ENCODE results near the gene CDPF1. TPM values are rescaled to one million over a fixed set of nuclear protein-coding genes. Genes with fewer than 3 reads are reported as not detected.
A peak's percentile ranks its signal among the peaks of the same experiment; 100 is the strongest.
"Not testable (repeated sequence)": the region's sequence is repeated elsewhere in the genome, so short reads cannot be mapped to it uniquely, and the experiment has no call there.

Gene CDPF1
- total RNA-seq, 2 donors from 2014 or later = 8.2 to 10.7 TPM

DNA sequence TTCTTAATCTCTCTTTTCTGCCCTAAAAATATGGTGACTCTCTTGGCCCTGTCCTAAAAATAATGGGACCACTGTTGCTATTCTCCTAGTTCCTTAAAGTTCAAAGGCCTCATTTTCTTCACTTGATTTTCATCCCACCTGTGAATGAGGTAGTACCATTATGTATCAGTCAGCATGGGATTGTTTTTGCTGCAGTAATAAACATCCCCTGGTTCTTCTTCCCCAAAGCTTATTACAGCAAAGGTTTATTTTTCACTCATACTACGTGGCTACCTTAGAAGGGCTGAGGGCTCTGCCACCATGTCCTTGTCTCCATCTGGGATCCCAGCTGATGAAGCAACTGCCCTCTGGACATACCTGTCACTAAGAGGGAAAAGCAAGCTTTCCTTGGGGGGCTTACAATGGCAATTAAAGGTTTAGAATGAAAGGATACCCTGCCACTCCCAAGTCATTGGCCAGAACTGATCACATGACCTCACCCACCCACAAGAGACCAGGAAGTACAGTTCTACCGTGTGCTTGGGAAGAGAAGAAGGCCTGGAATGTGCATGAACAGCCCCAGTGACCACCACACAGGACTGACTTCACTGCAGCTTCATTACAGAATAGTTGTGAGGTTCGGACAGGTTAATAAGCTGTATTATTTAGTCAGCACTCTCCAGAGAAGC, 25.5 kb upstream of the CDPF1 start:
- DNase-seq (ENCODE audit: low spot score) (no peak), ATAC-seq (no peak)

DNA sequence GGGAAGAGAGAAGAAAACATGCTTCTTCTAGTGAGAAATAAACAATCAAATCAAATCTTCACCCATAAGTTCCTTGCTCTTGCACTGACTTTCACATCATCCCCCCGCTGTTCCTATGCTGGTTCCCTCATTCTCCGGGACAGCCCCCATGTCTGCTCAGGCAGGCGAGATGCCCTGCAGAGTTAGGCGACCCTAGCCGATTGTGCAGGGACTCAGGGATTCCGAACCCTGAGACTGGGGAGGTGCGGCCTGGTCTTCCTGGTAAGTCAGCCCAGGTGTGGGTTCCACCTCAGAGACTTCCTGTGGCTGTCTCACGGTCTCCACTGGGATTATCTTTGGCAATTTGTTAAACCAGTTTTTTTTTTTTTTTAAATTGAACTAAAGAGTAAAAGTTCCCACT, 24.3 kb upstream of the CDPF1 start:
- Mint-ChIP-seq H3K36me3 (peaks cover 22% of the 10 kb centered on the region), H3K27ac (no peak overlapping the region), H3K4me1 (ENCODE audit: low read depth in 2 of 2) (peaks cover 38 to 44% of the 10 kb centered on the region in 2 donors), H3K9me3 (no peaks in the 10 kb centered on the region), H3K4me3 (no peak overlapping the region), H3K27me3 (no peaks in the 10 kb centered on the region)
- no peak for ATAC-seq
- DNase-seq (ENCODE audit: low spot score) = no peak

More for the DNA sequence above, 25.5 kb upstream of the CDPF1 start:
- no peaks in the 10 kb centered on the region for H3K27me3 Mint-ChIP-seq
- H3K27ac Mint-ChIP-seq = peak overlapping the region; percentile 37 to 75
- H3K4me3 Mint-ChIP-seq = peak overlapping the region; percentile 55
- H3K9me3 Mint-ChIP-seq = no peaks in the 10 kb centered on the region
- peaks cover 41 to 44% of the 10 kb centered on the region in 2 donors for H3K4me1 Mint-ChIP-seq (ENCODE audit: low read depth in 2 of 2)
- peaks cover 22% of the 10 kb centered on the region for H3K36me3 Mint-ChIP-seq

DNA sequence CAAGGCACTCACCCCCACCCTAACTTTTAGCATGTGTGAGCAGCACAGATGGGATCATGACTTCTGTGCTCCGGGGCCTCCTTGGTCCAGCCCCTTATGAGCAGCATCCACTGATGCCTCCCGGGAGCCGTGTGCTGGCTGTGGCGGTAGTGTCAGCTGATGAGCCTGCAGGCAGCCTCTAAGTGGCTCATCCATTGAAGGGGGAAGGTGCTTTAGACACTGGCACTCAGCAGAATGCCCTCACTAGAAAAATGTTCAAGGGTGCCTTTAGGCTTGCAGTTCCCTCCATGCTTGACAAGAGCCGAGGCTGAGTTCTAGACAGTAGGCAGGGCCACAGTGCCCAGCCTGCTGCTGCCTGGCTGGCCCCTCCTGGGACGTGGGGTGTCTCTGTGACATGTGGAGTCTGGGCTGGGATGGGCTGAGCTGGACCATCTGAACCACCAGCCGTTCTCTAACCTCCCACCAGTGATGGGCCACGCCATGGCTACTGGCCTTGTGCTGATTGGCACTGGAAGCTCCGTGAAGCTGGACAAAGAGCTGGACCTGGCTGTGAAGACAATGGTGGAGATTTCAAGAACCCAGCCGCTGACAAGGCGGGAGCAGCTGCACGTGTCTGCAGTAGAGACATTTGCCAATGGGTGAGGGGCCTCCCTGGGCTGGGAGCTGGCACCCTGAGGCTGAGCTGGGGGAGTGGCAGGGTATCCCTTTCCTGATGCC, 23.5 kb upstream of the CDPF1 start:
- DNase-seq (ENCODE audit: low spot score) (no peak), ATAC-seq (peak in 1 of 2 donors; percentile 35)
- Mint-ChIP-seq H3K4me1 (ENCODE audit: low read depth in 2 of 2) (peaks cover 39 to 42% of the 10 kb centered on the region in 2 donors), H3K27me3 (no peaks in the 10 kb centered on the region), H3K36me3 (peaks cover 22% of the 10 kb centered on the region), H3K9me3 (no peaks in the 10 kb centered on the region), H3K27ac (no peak overlapping the region), H3K4me3 (no peak overlapping the region)

DNA sequence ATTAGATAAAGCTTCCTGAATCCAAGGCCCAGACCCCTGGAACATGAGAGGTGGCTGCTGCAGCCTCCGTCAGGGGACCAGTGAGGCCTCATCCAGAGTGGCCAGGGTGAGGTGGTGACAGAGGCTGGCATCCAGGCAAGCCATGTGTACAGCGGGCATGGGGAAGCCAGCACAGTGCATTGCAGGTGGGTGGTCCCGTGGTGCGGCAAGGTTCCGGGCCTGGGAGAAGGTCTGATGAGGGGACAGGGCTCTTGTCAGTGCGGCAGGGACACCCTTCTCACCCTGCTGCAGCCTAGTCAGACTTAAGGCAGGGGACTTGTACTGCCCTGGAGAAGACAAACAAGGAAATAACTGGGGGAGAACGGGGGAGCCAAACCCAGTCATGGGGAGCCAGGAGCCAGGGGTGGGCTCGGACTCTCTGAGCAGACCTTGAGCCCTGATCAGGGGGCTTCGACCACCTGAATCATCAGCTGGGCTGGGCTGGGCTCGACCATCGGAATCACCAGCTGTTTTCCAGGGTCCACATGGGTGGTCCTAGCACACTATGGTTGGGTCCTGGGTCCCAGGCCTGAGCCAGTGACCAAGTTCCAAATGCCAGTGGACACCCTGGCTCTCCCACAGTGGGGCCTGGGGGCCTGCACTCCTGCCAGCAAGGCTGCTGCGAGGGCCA, 22.8 kb upstream of the CDPF1 start:
- H3K27ac Mint-ChIP-seq = no peak overlapping the region

DNA sequence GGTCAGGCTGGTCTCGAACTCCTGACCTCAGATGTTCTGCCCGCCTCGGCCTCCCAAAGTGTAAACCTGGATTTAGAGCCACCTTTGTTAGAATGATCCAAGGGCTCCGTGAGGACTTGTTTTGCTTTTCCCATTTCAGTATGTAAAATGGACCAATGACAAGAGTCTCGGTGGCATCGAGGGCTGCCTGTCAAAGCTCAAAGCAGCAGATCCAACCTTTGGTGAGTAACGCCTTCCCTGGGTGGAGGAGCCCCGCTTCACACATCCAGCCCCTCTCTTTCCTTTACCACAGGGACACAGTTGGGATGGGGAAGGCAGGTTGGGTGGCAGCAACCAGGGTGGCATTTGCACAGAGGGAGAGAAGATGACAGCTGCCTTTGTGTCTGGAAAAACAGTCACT, 22.1 kb upstream of the CDPF1 start:
- H3K27me3 Mint-ChIP-seq = no peaks in the 10 kb centered on the region
- no peak overlapping the region for H3K27ac Mint-ChIP-seq
- peaks cover 36 to 40% of the 10 kb centered on the region in 2 donors for H3K4me1 Mint-ChIP-seq (ENCODE audit: low read depth in 2 of 2)
- H3K9me3 Mint-ChIP-seq = no peaks in the 10 kb centered on the region
- no peak for DNase-seq (ENCODE audit: low spot score)
- no peak overlapping the region for H3K4me3 Mint-ChIP-seq
- H3K36me3 Mint-ChIP-seq = peaks cover 16% of the 10 kb centered on the region
- no peak for ATAC-seq

More for the DNA sequence above, 22.8 kb upstream of the CDPF1 start:
- H3K4me1 Mint-ChIP-seq (ENCODE audit: low read depth in 2 of 2) = peaks cover 38 to 40% of the 10 kb centered on the region in 2 donors
- ATAC-seq (peak in 1 of 2 donors; percentile 13), DNase-seq (ENCODE audit: low spot score) (no peak)
- peaks cover 17% of the 10 kb centered on the region for H3K36me3 Mint-ChIP-seq
- H3K9me3 Mint-ChIP-seq = no peaks in the 10 kb centered on the region
- H3K27me3 Mint-ChIP-seq = no peaks in the 10 kb centered on the region
- H3K4me3 Mint-ChIP-seq = no peak overlapping the region

DNA sequence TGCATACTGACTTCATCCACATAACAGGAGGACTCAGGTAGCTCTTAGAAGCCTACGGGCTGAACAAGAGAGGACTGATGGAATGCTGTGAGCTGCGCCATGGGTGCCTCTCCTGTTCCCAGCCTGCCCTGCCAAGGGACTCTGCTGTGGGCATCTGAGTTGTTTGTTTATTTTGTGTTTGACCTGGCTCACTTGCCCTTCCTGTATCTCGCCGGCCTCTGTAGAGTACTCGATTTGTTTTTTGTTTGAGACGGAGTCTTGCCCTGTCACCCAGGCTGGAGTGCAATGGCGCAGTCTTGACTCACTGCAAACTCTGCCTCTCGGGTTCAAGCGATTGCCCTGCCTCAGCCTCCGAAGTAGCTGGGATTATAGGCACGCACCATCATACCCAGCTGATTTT, 19.5 kb upstream of the CDPF1 start:
- H3K27ac Mint-ChIP-seq = peak overlapping the region in 1 of 2 donors; percentile 92
- DNase-seq (ENCODE audit: low spot score) (no peak), ATAC-seq (no peak)
- H3K4me1 Mint-ChIP-seq (ENCODE audit: low read depth in 2 of 2) = peaks cover 21 to 30% of the 10 kb centered on the region in 2 donors
- H3K27me3 Mint-ChIP-seq = no peaks in the 10 kb centered on the region
- H3K4me3 Mint-ChIP-seq = peak overlapping the region; percentile 95
- H3K9me3 Mint-ChIP-seq = no peaks in the 10 kb centered on the region
- no peaks in the 10 kb centered on the region for H3K36me3 Mint-ChIP-seq

DNA sequence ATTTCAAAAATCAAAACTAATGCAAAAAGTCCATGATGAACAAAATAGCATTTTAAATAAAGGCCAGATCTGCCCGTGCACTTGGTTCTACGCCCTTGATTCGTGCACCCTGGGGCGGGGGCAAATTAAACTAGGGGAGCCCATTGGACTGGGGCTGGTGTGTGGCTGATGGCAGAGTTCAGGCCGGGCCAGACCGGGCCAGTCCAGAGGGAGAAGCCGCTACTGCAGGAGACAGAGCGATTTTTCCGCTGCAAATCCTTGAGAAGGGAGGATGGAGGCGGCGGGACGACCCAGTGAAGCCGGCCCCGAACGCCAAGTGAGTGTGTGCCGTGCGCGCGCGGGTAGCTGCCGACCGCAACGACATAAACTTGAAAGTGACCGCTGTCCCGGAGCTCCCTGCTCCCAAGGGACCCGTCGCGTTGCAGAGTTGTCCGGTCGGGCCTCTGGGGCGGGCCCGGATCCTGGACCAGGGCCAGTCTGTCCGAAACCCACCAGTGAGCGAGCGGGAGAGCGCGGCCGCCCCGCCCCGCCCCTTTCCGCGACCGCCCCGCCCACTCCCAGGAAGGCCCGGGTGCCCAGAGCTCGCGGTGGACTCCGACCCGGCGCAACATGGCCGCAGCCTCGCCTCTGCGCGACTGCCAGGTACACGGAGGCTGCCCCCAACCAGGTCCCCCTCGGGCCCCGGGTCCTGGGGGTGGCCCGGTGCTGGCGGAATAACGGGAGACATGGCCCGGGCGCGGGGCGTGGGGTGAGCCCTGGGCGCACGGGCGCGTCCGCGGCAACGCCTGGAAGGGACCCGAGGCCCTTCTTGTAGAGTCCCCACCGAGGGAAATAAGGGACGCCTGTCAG, 17.6 kb upstream of the CDPF1 start, which contains the start of gene TTC38:
TTC38 (plus strand) TSS at position 578 of the 849 bp plus-strand sequence; CDS start at position 610, 32 bp downstream.
- Mint-ChIP-seq H3K27ac (peak within 1 kb of the TSS; percentile 73 to 92), H3K9me3 (no peaks in the 10 kb centered on the region), H3K4me1 (ENCODE audit: low read depth in 2 of 2) (peaks cover 30 to 40% of the 10 kb centered on the region in 2 donors), H3K36me3 (no peaks in the 10 kb centered on the region), H3K4me3 (peak within 1 kb of the TSS; percentile 95), H3K27me3 (no peaks in the 10 kb centered on the region)
- DNase-seq (ENCODE audit: low spot score) = peak; percentile 81
- ATAC-seq = peak; percentile 92 to 96

DNA sequence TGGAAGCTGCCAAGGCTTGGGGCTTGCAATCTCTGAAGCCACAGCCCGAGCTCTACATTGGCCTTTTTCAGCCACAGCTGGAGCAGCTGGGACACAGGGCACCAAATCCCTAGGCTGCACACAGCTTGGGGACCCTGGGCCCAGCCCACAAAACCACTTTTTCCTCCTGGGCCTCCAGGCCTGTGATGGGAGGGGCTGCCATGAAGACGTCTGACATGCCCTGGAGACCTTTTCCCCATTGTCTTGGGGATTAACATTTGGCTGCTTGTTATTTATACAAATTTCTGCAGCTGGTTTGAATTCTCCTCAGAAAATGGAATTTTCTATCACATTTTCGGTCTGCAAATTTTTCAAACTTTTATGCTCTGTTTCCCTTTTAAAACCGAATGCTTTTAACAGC, 15.5 kb upstream of the CDPF1 start:
- not testable (repeated sequence) for DNase-seq (ENCODE audit: low spot score); H3K4me3 Mint-ChIP-seq; ATAC-seq; H3K27ac Mint-ChIP-seq; H3K36me3 Mint-ChIP-seq; H3K27me3 Mint-ChIP-seq; H3K9me3 Mint-ChIP-seq
- H3K4me1 Mint-ChIP-seq (ENCODE audit: low read depth in 2 of 2) = peaks cover 36 to 45% of the 10 kb centered on the region in 2 donors

DNA sequence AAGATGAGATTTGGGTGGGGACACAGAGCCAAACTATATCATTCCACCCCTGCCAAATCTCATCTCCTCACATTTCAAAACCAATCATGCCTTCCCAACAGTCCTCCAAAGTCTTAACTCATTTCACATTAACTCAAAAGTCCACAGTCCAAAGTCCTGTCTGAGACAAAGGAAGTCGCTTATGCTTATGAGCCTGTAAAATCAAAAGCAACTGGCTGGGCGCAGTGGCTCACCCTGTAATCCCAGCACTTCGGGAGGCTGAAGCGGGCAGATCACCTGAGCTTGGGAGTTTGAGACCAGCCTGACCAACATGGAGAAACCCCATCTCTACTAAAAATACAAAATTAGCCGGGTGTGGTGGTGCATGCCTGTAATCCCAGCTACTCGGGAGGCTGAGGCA, 14.4 kb upstream of the CDPF1 start:
- H3K4me3 Mint-ChIP-seq = peak overlapping the region; percentile 70
- peaks cover 29 to 38% of the 10 kb centered on the region in 2 donors for H3K4me1 Mint-ChIP-seq (ENCODE audit: low read depth in 2 of 2)
- not testable (repeated sequence) for DNase-seq (ENCODE audit: low spot score); H3K27ac Mint-ChIP-seq; ATAC-seq; H3K9me3 Mint-ChIP-seq; H3K36me3 Mint-ChIP-seq; H3K27me3 Mint-ChIP-seq

DNA sequence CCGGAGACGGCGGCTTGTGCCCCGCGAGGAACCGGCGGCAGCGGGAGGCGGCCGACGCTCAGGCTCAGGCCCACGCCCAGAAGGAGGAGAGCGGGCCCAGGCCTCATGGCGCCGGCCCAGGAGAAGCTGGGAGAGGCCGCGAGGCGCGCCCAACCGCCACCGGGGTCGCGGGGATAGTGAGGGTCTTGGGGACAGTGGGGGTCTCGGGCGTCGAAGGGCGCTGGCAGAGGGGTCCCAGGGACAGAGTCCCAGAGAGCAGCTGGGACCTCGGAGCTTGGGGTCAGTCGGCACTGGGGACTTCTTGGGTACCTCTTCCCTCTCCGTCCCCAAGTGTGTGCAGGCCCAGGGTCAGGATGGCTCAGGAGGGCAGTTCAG, 13.1 kb upstream of the CDPF1 start, which contains the start of gene PKDREJ:
PKDREJ (minus strand) TSS at position 128 of the 375 bp plus-strand sequence; CDS start at position 107, 21 bp downstream.
- peaks cover 0 to 3% of the 10 kb centered on the region in 2 donors for H3K27me3 Mint-ChIP-seq
- peak within 1 kb of the TSS; percentile 44 to 72 for H3K27ac Mint-ChIP-seq
- H3K4me1 Mint-ChIP-seq (ENCODE audit: low read depth in 2 of 2) = peaks cover 23 to 30% of the 10 kb centered on the region in 2 donors
- H3K9me3 Mint-ChIP-seq = no peaks in the 10 kb centered on the region
- H3K36me3 Mint-ChIP-seq = no peaks in the 10 kb centered on the region
- H3K4me3 Mint-ChIP-seq = peak within 1 kb of the TSS; percentile 70
- DNase-seq (ENCODE audit: low spot score) (no peak), ATAC-seq (no peak)

DNA sequence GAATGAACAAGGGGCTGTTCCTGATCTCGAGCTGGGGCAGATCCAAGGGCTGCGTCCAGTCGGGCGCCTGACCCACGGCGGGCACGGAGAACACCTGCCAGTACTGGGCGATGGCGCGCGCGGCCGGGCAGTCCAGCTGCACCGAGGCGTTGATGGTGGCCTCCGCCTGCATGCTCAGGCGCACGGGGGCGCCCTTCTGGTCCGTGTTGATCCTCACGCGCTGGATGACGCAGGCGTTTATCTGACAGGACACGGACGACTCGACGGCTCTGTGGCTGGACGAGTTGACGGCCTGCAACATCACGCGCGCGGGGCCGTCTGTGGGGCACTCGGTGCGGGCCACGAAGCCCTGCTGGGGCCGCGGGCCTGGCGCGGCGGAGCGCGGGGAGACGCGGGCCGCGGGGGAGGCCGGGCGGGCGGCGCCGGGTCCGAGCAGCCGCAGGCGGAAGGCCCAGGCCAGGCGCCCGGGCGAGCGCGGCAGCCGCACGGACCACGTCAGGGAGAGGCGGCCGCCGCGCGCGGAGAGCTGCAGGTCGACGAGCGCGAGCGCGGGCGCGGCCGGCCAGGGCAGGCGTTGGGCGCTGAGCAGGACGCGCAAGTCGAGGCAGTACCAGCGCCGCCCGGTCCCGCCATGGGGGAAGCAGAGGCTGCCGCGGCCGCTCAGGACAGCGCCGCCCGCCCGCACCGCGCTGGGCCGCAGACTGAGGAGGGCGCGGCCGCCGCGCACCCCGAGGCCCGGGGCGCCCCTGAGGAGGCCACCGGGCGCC, 12.5 kb upstream of the CDPF1 start:
- Mint-ChIP-seq H3K36me3 (no peaks in the 10 kb centered on the region), H3K27me3 (peaks cover 0 to 3% of the 10 kb centered on the region in 2 donors), H3K4me1 (ENCODE audit: low read depth in 2 of 2) (peaks cover 22 to 28% of the 10 kb centered on the region in 2 donors), H3K9me3 (no peaks in the 10 kb centered on the region), H3K4me3 (no peak overlapping the region), H3K27ac (peak overlapping the region in 1 of 2 donors; percentile 72)
- DNase-seq (ENCODE audit: low spot score) = peak; percentile 83
- ATAC-seq = peak; percentile 91 to 94

DNA sequence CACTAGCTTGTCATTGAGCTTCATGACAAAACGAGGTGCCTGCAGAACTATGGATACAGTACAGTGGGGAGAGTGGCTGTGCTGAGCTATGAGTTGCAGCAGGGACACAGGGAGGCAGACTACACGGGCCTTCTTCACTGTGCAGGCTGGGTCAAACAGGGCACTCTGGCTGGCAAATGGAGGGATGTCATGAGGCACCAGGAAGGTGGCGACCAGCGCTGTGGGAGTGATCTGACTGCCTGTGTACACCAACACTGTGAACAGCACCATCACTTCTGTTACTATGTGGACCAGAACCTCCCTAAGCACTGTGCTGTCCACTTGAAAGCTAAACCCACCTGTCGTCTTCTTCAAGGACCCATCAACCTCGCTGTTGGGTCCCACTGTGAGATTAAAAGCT, 9.9 kb upstream of the CDPF1 start:
- Mint-ChIP-seq H3K27me3 (peaks cover 0 to 3% of the 10 kb centered on the region in 2 donors), H3K4me3 (no peak overlapping the region), H3K36me3 (no peaks in the 10 kb centered on the region), H3K4me1 (ENCODE audit: low read depth in 2 of 2) (peaks cover 14 to 18% of the 10 kb centered on the region in 2 donors), H3K27ac (no peak overlapping the region), H3K9me3 (no peaks in the 10 kb centered on the region)
- ATAC-seq = no peak
- no peak for DNase-seq (ENCODE audit: low spot score)
